Lower leg skin (tissue), 3 donors: ENCODE measurements around the gene IPO11.

Source experiments
- CTCF ChIP-seq, 3 donors: fragments of 450-650 bp; IDR thresholded peaks; one replicate each; pipeline ENCODE4 v1.5.1; 2016; ENCODE audit warnings: antibody characterized with exemption in 3 of 3, mild to moderate bottlenecking in 3 of 3, moderate library complexity in 2 of 3
- POLR2A ChIP-seq, 2 donors: fragments of 450-650 bp; IDR thresholded peaks; one replicate each; pipeline ENCODE4 v1.6.1; 2016 to 2017; ENCODE audit warnings: antibody characterized with exemption in 2 of 2, mild to moderate bottlenecking in 1 of 2, moderate library complexity in 1 of 2

GRCh38 chr5:62560786-62561185 is 148.2 kb downstream of the IPO11 start:
- no peak for TF ChIP-seq CTCF (IDR thresholded peaks at IDR 0.05)
- TF ChIP-seq POLR2A (IDR thresholded peaks at IDR 0.05), result no peak
